Measurements from ENCODE around the gene KCNH8.

Gene KCNH8

GRCh38 chr3:19270481-19270880, 122.2 kb downstream of the KCNH8 start:
- DNase-seq (ENCODE audit: low read depth): no peak
- H3K4me3 ChIP-seq (ENCODE audit: low read depth, low read length): no peak overlapping the region
- no peak for TF ChIP-seq POLR2A (IDR thresholded peaks at IDR 0.05; ENCODE audit: extremely low read depth, insufficient read length)
- TF ChIP-seq, protein P1, sequence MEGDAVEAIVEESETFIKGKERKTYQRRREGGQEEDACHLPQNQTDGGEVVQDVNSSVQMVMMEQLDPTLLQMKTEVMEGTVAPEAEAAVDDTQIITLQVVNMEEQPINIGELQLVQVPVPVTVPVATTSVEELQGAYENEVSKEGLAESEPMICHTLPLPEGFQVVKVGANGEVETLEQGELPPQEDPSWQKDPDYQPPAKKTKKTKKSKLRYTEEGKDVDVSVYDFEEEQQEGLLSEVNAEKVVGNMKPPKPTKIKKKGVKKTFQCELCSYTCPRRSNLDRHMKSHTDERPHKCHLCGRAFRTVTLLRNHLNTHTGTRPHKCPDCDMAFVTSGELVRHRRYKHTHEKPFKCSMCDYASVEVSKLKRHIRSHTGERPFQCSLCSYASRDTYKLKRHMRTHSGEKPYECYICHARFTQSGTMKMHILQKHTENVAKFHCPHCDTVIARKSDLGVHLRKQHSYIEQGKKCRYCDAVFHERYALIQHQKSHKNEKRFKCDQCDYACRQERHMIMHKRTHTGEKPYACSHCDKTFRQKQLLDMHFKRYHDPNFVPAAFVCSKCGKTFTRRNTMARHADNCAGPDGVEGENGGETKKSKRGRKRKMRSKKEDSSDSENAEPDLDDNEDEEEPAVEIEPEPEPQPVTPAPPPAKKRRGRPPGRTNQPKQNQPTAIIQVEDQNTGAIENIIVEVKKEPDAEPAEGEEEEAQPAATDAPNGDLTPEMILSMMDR (IDR thresholded peaks at IDR 0.05; ENCODE audit: low read depth, low read length): no peak
- TF ChIP-seq, protein P2, sequence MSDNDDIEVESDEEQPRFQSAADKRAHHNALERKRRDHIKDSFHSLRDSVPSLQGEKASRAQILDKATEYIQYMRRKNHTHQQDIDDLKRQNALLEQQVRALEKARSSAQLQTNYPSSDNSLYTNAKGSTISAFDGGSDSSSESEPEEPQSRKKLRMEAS (IDR thresholded peaks at IDR 0.05; ENCODE audit: low read depth, low read length): no peak

GRCh38 chr3:19272296-19272695, 124.0 kb downstream of the KCNH8 start:
- TF ChIP-seq, protein P1 (IDR thresholded peaks at IDR 0.05; ENCODE audit: low read depth, low read length): no peak
- TF ChIP-seq POLR2A (IDR thresholded peaks at IDR 0.05; ENCODE audit: extremely low read depth, insufficient read length): no peak
- TF ChIP-seq, protein P2 (IDR thresholded peaks at IDR 0.05; ENCODE audit: low read depth, low read length): no peak
- TF ChIP-seq MYC (IDR thresholded peaks at IDR 0.05; ENCODE audit: low read depth, low read length): no peak
- DNase-seq (ENCODE audit: low read depth): no peak
- no peak overlapping the region for H3K4me3 ChIP-seq (ENCODE audit: low read depth, low read length)

GRCh38 chr3:19273091-19273490, 124.8 kb downstream of the KCNH8 start:
- no peak overlapping the region for H3K4me3 ChIP-seq (ENCODE audit: low read depth, low read length)
- TF ChIP-seq MYC (IDR thresholded peaks at IDR 0.05; ENCODE audit: low read depth, low read length): no peak
- no peak for TF ChIP-seq POLR2A (IDR thresholded peaks at IDR 0.05; ENCODE audit: extremely low read depth, insufficient read length)
- TF ChIP-seq, protein P2 (IDR thresholded peaks at IDR 0.05; ENCODE audit: low read depth, low read length): no peak
- TF ChIP-seq, protein P1 (IDR thresholded peaks at IDR 0.05; ENCODE audit: low read depth, low read length): no peak
- DNase-seq (ENCODE audit: low read depth): no peak

- DNase-seq (ENCODE audit: low read depth): no peak
- H3K4me3 ChIP-seq (ENCODE audit: low read depth, low read length): no peak overlapping the region
- TF ChIP-seq POLR2A (IDR thresholded peaks at IDR 0.05; ENCODE audit: extremely low read depth, insufficient read length): no peak
- TF ChIP-seq, protein P1 (IDR thresholded peaks at IDR 0.05; ENCODE audit: low read depth, low read length): no peak
- TF ChIP-seq, protein P2 (IDR thresholded peaks at IDR 0.05; ENCODE audit: low read depth, low read length): no peak
- no peak for TF ChIP-seq MYC (IDR thresholded peaks at IDR 0.05; ENCODE audit: low read depth, low read length)
Measured at GRCh38 chr3:19274576-19274975, 126.3 kb downstream of the KCNH8 start.

GRCh38 chr3:19284974-19285373, 136.7 kb downstream of the KCNH8 start:
- TF ChIP-seq POLR2A (IDR thresholded peaks at IDR 0.05; ENCODE audit: extremely low read depth, insufficient read length) (no peak), MYC (IDR thresholded peaks at IDR 0.05; ENCODE audit: low read depth, low read length) (no peak)
- TF ChIP-seq, protein P1 (IDR thresholded peaks at IDR 0.05; ENCODE audit: low read depth, low read length): no peak
- TF ChIP-seq, protein P2 (IDR thresholded peaks at IDR 0.05; ENCODE audit: low read depth, low read length): no peak
- no peak for DNase-seq (ENCODE audit: low read depth)
- H3K4me3 ChIP-seq (ENCODE audit: low read depth, low read length): no peak overlapping the region

GRCh38 chr3:19293295-19293694, 145.0 kb downstream of the KCNH8 start:
- TF ChIP-seq, protein P1 (IDR thresholded peaks at IDR 0.05; ENCODE audit: low read depth, low read length): no peak
- TF ChIP-seq MYC (IDR thresholded peaks at IDR 0.05; ENCODE audit: low read depth, low read length): no peak
- no peak for TF ChIP-seq POLR2A (IDR thresholded peaks at IDR 0.05; ENCODE audit: extremely low read depth, insufficient read length)
- TF ChIP-seq, protein P2 (IDR thresholded peaks at IDR 0.05; ENCODE audit: low read depth, low read length): no peak
- DNase-seq (ENCODE audit: low read depth): no peak
- H3K4me3 ChIP-seq (ENCODE audit: low read depth, low read length): no peak overlapping the region
